DMS153 treated with DMSO at 0.1 percent for 48 hours (cell line): ENCODE measurements around the gene HTT-AS.
"Not testable (repeated sequence)": the region's sequence is repeated elsewhere in the genome, so short reads cannot be mapped to it uniquely, and the experiment has no call there.

Experiments
- DNase-seq: peaks from one replicate; lab custom pipeline; 2025; ENCODE audit not compliant: unreplicated experiment; lab: John Stamatoyannopoulos, UW

HTT-AS gene

DNA sequence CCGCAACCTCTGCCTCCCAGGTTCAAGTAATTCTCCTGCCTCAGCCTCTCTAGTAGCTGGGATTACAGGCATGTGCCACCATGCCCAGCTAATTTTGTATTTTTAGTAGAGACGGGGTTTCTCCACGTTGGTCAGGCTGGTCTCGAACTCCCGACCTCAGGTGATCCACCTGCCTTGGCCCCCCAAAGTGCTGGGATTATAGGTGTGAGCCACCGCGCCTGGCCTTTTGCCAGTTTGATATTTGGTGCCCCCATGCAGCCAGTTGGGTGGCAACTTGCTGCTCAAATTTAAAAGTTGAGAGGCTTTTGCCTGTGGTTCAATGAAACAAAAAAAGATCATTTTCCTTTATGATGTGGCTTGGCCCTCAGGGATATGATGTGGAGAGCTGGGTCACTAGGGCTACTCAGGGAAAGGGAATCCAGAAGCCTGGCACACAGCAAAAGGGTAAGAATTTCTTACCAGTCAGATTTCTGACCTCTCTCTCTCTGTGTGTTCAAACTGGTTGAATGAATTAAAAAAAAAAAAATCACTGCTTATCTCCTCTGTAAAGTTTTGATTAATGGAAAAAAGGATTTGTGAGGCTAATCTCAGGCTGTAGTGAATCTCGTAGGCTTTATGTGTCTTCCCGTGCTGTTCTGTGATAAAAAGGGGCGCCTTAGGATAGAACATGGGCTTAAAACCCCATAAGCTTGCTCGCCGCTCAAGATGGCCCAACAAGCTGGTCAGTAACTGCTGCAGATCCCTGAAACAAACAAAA lies 23.0 kb downstream of the HTT-AS start:
- DNase-seq: not testable (repeated sequence)

DNA sequence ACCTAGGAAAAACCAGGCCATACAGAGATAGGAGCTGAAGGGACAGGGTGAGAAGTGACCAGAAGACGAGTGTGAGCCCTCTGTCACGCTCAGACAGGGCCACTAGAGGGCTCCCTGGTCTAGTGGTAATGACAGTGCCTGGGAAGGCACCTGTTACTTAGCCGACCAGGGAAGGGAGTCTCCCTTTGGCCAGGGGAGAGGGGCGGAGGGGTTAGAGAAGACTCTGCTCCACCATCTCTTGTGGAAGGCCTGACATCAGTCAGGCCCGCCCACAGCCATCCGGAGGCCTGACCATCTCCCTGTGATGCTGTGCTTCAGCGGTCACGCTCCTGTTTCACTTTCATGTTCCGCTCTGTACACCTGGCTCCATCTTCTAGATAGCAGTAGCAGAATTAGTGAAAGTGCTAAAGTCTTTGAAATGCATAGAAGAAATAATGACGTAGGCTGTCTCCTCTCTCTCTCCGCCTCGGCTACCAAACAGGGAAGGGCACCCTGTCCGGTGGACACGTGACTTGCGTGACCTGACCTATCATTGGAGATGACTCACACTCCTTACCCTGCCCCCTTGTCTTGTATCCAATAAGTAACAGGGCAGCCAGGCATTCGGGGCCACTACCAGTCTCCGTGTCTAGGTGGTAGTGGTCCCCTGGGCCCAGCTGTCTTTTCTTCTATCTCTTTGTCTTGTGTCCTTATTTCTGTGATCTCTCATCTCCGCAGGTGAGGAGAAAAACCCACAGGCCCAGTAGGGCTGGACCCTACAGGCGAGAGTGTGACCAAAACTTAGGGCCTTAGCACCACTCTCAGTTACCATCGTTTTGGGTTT lies 26.7 kb downstream of the HTT-AS start:
- no peak for DNase-seq

- no peak for DNase-seq
Observed at GRCh38 chr4:3046623-3047022, 27.7 kb downstream of the HTT-AS start.

DNA sequence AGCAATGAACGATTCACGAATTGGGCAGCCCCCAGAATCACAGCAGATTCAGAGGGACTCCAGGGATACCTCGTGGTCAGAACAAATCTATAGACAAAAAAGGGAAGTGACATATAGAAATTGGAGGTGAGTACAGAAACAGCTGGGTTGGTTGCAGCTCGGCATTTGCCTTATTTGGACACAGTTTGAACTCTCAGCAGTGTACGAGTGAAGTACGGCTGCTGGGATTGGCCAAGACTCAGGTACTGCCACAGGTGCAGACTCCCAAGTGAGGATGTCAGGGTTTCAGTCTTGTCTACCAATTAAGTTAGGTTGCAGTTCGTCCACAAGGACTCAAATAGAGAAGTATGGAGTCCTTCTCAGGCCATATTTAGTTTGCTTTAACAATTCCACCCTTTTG lies 28.2 kb downstream of the HTT-AS start:
- no peak for DNase-seq

- DNase-seq: no peak
Observed at GRCh38 chr4:3044870-3045819, 29.2 kb downstream of the HTT-AS start.

DNA sequence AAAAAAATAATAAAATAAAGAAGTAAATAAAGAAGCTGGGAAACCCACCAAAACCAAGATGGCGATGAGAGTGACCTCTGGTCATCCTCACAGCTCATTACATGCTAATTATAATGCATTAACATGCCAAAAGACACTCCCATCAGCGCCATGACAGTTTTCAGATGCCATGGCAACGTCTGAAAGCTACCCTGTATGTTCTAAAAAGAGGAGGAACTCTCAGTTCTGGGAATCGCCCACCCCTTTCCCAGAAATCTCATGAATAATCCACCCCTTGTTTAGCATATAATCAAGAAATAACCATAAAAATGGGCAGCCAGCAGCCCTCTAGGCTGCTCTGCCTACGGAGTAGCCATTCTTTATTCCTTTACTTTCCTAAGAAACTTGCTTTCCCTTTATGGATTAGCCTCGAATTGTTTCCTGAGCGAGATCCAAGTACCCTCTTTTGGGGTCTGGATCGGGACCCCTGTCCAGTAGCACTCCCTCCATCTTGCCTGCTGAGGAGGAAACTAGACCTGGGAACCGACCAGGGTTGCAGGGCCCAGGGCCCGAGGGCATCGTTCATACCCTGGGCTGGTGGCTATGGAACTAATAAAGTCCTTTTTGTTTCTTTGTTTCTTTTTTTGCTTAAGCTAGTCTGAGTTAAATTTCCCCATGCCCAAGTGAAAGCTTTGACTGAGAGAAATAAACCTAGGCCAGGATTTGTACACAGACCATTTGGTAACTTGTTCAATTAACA lies 30.9 kb downstream of the HTT-AS start:
- no peak for DNase-seq

DNA sequence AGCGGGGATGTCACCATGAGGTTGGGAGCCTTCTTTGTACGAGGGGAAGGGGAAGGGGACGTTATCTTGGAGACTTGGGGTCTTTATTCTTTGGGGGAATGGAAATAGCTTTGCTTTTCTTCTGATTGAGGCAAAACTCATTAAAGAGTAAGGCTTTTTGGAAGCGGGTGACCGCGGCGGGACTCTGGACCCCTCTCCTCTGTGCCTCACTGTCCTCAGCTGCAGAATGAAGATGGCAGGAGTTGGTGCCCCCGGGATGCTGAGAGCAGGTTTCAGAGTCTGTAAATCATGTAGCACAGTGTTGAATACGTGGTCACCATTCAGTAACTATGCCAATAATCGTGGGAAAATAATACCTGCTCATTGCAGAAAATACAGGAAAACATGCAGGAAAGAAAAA lies 32.1 kb downstream of the HTT-AS start:
- no peak for DNase-seq

DNA sequence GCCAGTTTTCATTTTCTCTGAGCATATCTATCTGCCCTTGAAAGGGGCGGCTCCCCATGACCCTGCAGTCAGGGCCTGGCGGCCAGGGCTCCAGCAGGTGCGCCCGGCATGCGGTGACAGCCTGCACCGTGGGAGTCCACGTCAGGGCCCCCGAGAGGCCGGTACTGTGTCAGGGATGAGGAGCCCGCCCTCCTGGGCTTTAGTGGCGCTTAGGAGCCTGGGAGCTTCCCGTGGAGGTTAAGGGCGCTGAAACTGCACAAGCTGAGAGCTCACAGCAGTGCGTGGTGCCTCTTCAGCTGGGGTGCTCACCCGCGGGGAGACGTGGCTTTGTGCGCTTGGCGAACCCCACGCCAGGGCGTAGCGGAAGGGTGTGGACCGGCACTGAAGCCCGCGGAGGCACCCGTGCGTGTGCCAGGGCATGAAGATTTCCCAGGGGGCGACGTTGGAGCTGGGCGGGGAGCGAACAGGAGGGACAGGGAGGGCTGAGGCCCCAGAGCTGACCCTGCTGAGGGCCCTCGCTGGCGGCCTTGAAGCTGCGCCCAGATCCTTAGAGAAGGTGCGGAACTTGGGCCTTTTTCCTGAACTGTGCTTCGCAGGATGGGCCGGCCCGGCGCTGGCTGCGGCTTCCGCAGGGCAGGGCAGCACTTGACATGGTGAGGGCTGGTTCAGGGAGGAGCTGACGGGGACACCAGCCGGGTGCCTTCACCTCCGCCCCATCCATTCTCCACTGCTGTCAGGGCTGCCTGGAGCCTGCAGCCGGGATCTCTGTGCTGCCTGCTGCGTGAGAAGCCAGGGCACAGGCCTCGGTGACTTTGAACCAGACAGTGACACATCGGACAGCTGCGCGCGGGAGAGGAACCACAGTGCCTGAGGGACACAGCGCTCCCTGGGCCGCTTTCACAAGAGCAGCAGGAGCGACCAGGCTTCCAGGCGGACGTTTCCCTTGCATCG lies 32.9 kb downstream of the HTT-AS start:
- no peak for DNase-seq

- DNase-seq: no peak
Observed at GRCh38 chr4:3040452-3041191, 33.7 kb downstream of the HTT-AS start.

- DNase-seq: no peak
Observed at GRCh38 chr4:3039706-3040366, 34.5 kb downstream of the HTT-AS start.

- no peak for DNase-seq
Observed at GRCh38 chr4:3037957-3038461, 36.3 kb downstream of the HTT-AS start.

DNA sequence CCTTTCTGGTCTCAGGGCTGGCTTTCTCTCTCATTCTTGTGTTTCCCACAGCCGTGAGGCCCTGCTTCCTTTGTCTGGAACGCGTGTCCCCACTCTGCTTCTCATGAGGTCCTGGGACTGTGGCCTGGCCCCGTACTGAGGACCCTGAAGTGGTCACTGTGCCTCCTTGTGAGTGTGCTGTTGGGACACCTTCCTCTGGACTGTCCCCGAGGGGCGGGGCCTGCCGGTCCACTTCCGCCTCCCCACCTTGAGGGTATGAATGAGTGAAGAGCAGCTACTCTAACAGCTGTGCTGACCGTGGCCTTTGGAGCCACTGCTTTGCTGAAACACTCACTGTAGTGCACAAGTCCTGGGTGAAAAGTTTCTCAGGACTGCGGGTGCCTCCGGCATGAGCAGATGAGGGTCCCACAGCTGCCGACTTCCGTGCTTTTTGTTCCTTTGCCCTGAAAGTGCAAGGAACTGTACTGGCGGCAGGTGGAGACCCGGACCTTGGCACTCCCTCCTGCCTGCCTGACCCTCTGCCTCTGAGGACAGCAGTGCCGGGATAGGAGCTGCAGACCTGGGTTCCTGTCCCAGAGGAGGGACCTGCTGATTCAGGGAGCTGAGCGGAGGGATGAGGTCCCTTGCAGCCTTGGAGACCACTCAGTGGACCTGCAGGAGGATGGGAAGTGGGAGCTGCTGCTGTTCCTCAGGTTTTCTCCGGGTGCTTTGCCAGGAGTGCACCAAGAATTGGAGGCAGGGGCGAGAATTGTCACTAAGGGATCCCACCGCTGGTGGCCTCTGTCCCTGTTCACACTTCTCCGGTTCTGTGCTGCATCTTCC lies 38.0 kb downstream of the HTT-AS start:
- DNase-seq: no peak

DNA sequence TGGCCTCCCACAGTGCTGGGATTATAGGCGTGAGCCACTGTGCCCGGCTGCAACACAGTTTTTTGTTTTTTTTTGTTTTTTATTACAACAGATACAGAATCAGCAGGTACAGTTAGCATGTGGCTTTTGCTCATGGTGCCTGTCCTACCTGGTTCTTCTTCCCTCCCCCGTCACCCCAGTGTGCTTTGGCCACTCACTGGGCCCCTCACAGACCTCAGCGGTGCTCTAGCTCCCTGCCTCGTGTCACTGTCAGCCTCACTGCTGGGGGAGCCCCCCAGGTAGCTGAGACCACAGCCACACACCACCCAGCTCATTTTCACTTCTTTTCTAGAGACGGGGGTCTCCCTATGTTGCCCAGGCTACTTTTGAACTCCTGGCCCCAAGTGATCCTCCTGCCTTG lies 38.7 kb downstream of the HTT-AS start:
- DNase-seq: no peak

DNA sequence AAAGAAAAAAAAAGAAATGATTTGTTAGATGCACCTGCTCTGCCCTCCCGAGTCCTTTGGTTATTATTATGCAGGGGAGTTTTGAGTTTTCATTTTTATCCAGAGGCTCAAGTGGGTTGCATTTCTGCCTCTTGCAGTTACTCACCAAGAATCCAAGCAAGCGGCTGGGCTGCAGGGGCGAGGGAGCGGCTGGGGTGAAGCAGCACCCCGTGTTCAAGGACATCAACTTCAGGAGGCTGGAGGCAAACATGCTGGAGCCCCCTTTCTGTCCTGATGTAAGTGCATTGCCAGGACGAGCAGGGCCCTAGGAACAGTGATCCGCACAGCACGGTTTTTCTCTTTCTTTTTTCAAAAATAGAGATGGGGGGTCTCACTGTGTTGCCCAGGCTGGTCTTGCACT lies 39.1 kb downstream of the HTT-AS start:
- no peak for DNase-seq

GRCh38 chr4:3034231-3034630 lies 40.1 kb downstream of the HTT-AS start:
- DNase-seq: no peak

DNA sequence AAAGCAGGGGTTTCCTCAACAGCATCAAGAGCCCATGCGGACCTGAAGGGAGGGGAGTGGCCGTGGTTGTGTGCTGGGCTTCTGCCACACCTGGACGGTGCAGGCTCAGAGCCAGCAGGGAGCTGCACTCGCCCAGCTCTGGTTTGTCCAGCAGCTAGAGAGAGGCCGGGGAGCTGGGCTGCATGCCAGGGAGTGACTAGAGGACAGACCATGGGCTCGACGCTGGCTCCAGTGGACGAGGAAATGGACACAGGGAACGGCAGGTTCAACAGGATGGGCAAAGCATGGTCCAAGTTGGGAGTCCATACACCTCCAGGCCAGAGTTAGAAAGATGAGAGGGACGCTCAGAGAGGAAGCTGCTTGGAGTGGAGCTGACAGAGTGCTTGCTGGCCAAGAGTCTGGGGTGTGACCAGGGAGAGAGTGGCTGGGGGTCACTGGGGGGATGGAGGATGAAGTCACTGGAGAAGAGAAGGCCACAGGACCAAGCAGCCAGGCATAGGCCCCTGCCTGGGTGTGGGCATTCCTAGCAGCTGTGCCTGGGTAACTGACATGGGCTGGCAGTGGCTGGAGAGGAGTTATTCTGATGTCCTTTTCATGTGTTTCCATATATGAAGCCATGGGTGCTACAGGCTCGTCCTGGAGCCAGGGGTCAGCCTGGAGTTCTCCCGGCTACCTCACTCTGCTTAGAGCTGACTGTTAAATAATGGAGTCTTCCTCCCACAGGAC lies 42.8 kb downstream of the HTT-AS start:
- DNase-seq: no peak
